NCI-H2227 (cell line): ENCODE results near the gene HKDC1.
"Not testable (repeated sequence)": the region's sequence is repeated elsewhere in the genome, so short reads cannot be mapped to it uniquely, and the experiment has no call there.

Experiments
- DNase-seq: peaks from one replicate; lab custom pipeline; 2025; ENCODE audit not compliant: unreplicated experiment; lab: John Stamatoyannopoulos, UW

Gene HKDC1

GRCh38 chr10:69220041-69220451 is at the start of gene HKDC1:
Gene HKDC1, plus strand, starts transcription at chr10:69220332. Its CDS starts 104 bp downstream, at chr10:69220436.
- DNase-seq = no peak

- no peak for DNase-seq
Observed at GRCh38 chr10:69172241-69172982, 47.7 kb upstream of the HKDC1 start.

GRCh38 chr10:69175326-69175725 is 44.8 kb upstream of the HKDC1 start:
- DNase-seq = not testable (repeated sequence)

GRCh38 chr10:69176823-69177222 is 43.3 kb upstream of the HKDC1 start:
- DNase-seq = no peak

- peak; percentile 80 for DNase-seq
Observed at GRCh38 chr10:69179089-69179742, 40.9 kb upstream of the HKDC1 start.

GRCh38 chr10:69179743-69180524 is 40.2 kb upstream of the HKDC1 start, which contains the start of gene SUPV3L1:
Gene SUPV3L1, plus strand, starts transcription at chr10:69180234. Its CDS starts 58 bp downstream, at chr10:69180292.
- DNase-seq = peak; percentile 95

GRCh38 chr10:69180525-69181204 is 39.5 kb upstream of the HKDC1 start:
- DNase-seq = peak; percentile 15

GRCh38 chr10:69181433-69181832 is 38.7 kb upstream of the HKDC1 start:
- no peak for DNase-seq

- no peak for DNase-seq
Observed at GRCh38 chr10:69182005-69182404, 38.1 kb upstream of the HKDC1 start.

GRCh38 chr10:69186524-69186923 is 33.6 kb upstream of the HKDC1 start:
- no peak for DNase-seq

GRCh38 chr10:69201045-69201444 is 19.1 kb upstream of the HKDC1 start:
- DNase-seq = no peak

- no peak for DNase-seq
Observed at GRCh38 chr10:69202332-69202731, 17.8 kb upstream of the HKDC1 start.

- no peak for DNase-seq
Observed at GRCh38 chr10:69208761-69209160, 11.4 kb upstream of the HKDC1 start.

- DNase-seq = no peak
Observed at GRCh38 chr10:69209787-69210484, 10.2 kb upstream of the HKDC1 start.

GRCh38 chr10:69211104-69211503 is 9.0 kb upstream of the HKDC1 start:
- DNase-seq = no peak

- no peak for DNase-seq
Observed at GRCh38 chr10:69211524-69211923, 8.6 kb upstream of the HKDC1 start.

- DNase-seq = no peak
Observed at GRCh38 chr10:69213591-69214311, 6.4 kb upstream of the HKDC1 start.

- DNase-seq = no peak
Observed at GRCh38 chr10:69214666-69215131, 5.4 kb upstream of the HKDC1 start.

- DNase-seq = no peak
Observed at GRCh38 chr10:69215405-69216171, 4.5 kb upstream of the HKDC1 start.
